Middle frontal gyrus (tissue), 1 donor: ENCODE results near the gene SLC39A1.
"Not testable (repeated sequence)": the region's sequence is repeated elsewhere in the genome, so short reads cannot be mapped to it uniquely, and the experiment has no call there.

Experiments
- DNase-seq: peaks from one replicate; pipeline ENCODE4 v3.0.0-alpha.2; 2015; ENCODE audit warnings: low spot score; ENCODE audit errors: extremely low spot score

The SLC39A1 gene, protein sequence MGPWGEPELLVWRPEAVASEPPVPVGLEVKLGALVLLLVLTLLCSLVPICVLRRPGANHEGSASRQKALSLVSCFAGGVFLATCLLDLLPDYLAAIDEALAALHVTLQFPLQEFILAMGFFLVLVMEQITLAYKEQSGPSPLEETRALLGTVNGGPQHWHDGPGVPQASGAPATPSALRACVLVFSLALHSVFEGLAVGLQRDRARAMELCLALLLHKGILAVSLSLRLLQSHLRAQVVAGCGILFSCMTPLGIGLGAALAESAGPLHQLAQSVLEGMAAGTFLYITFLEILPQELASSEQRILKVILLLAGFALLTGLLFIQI

DNA sequence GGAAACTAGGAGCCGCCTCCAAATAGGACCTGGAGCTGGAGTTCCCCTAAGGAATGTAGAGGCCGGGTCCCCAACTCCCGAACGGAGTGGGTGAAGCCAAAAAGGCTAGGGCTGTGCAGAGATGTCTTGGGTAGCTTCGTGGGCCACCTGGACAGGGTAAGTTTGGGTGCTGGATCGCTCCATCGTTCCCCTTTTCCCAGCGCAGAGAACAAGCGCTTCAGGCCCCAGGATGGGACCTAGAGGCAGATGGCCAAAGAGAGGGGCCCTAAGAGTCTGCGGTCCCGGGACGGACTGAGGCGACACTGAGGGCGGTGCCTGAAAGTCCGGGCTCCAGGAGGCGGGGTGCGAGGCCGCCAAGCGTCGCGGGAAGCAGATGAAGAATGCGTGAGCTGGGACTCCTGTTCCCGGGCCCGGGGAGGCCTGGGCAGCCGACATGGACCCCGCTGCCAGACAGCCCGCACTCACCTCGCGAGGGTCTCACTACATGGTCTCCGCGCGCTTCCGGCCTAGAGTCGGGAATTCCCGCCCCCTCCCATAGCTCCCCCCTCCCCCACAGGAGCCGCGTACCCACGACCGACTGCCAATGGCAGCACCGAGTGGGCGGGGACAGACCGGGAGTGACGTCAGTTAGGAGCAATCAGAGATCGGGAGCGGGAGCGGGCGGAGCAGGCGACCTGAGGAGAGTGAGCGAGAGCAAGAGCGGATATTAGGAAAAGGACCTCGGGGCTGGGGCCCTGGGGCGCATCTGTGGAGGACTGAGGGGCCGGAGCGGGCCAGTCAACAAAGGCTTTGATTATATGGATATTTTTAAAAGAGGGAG, at the start of gene SLC39A1:
SLC39A1 (minus strand) TSS at position 508 of the 820 bp plus-strand sequence. CDS start 822 bp downstream, outside the sequence.
- DNase-seq = peak; percentile 96

DNA sequence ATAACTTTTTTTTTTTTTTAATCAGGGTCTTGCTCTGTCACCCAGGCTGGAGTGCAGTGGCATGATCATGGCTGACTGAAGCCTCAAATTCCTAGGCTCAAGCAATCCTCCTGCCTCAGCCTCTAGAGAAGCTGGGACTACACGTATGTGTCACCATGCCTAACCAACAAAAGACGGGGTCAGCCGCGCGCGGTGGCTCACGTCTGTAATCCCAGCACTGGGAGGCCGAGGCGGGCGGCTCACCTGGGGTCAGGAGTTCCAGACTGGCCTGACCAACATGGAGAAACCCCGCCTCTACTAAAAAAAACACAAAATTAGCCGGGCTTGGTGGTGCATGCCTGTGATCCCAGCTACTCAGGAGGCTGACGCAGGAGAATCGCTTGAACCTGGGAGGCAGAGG, 49.2 kb upstream of the SLC39A1 start:
- not testable (repeated sequence) for DNase-seq

DNA sequence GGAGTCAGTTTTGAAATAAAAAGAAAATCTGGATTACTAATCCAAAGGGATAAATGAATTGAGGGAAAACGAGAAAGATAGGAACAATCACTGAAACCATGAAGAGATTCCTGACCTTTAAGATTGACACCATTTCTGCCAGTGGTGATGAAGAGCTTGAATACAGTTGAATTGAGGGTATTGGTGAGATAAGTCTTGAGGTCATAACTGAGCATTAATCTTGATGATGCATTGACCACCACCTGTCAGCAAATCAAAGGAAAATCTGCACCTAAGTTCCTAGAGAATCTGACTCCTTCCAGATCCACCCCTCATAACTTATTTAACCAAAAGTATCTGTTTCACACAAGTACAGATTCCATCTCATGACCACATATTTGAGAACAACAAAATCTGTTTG, 48.8 kb upstream of the SLC39A1 start:
- no peak for DNase-seq

DNA sequence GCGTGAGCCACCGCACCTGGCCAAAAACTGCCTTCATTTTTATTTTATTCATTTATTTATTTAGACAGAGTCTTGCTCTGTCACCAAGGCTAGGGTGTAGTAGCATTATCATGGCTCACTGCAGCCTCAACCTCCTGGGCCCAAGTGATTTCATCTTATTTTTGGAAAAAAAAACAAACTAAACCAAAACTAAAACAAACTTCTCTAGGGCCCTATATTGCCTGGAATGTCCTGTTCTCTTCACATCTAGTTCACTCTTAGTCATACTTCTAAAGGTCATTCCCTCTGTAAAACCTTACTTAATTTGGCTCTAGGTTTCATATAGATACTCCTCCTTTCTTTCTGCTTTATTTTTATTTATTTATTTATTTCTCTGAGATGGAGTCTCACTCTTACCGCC, 42.8 kb upstream of the SLC39A1 start:
- DNase-seq = no peak

DNA sequence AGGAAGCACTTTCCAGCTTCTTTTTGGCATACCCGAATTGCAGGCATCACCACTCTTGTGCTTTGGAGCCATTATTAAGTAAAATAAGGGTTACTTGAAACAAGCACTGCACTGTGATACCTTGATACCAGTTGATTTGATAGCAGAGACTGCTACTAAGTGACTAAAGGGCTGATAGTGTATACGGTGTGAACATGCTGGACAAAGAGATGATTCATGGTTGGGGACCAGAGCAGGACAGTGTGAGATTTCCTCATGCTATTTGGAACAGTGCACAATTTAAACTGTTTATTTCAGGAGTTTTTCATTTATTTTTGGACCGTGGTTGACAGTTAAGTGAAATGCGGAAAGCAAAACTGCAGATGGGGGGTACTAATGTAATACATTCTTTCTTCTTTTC, 37.1 kb upstream of the SLC39A1 start:
- DNase-seq = no peak

DNA sequence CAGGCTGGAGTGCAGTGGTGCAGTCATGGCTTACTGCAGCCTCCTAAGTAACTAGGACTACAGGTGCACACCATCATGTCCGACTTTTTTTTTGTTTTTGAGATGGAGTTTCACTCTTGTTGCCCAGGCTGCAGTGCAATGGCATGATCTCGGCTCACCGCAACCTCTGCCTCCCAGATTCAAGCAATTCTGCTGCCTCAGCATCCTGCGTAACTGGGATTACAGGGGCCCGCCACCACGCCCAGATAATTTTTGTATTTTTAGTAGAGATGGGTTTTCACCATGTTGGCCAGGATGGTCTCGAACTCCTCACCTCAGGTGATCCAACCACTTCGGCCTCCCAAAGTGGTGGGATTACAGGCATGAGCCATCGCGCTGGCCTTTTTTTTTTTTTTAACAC, 33.5 kb upstream of the SLC39A1 start:
- not testable (repeated sequence) for DNase-seq

DNA sequence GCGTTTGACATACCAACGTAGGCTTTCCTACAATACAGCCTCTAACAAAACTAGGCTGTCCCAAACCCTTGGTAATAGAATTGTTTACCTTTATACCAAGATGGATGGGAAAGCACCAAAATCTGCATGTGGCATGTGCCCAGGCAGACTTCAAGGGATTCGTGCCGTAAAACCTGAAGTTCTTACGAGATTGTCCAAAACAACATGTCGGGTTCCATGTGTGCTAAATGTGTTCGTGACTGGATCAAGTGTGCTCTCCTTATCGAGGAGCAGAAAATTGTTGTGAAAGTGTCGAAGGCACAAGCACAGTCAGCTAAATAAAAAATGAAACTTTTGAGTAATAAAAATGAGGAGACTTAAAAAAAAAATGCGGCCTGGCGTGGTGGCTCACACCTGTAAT, 32.3 kb upstream of the SLC39A1 start:
- DNase-seq = no peak

DNA sequence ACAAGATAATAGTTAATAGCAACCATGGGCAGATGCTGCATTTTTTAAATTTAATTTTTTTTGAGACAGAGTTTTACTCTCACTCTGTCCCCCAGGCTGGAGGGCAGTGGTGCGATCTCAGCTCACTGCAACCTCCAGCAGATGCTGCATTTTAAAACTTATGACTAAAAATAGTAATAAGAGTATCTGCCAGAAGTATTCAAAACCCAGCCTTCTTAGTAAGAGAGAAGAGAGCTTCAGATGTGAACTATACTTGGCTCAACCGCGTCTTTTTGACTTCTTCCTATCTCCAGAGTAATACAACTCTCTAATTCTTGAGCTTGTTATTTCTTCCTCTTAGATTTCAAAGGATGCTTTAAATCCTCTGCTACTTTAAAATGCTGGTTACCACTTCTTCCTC, 31.9 kb upstream of the SLC39A1 start:
- no peak for DNase-seq

DNA sequence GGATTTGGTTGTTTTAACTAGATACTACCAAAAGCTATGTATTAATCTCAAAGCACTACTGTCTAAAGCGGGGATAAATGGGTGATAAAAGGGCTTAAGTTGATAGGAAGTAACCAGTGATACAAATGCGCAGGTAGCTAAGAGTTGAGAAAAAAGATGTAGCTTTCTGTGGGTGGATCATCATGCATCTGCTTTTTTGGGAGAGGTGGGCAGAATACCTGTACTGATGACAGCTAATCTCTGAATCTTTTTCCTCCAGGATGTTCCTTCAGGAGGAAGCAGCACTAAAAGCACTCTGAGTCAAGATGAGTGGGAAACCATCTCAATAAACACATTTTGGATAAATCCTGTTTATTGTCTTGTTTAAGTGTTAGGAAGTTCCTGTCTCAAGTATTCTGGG, 28.5 kb upstream of the SLC39A1 start:
- no peak for DNase-seq

DNA sequence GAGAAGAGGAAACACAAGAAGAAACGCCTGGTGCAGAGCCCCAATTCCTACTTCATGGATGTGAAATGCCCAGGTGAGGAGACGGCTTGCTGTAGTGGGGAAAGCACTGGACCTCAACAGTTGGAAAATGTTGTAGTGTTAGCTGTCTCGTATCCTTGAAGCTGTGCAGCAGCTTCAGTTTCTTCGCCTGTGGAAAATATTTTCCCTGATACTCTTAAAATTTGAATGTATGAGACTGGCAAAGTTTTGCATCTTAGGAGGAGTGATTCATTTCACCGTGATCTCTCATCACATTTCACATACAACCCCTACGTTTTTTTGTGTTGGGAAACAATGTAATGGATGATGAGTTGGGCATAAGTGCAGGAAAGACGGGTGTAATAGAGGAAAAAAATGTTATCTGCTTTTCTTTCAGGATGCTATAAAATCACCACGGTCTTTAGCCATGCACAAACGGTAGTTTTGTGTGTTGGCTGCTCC, 27.9 kb upstream of the SLC39A1 start:
- no peak for DNase-seq

DNA sequence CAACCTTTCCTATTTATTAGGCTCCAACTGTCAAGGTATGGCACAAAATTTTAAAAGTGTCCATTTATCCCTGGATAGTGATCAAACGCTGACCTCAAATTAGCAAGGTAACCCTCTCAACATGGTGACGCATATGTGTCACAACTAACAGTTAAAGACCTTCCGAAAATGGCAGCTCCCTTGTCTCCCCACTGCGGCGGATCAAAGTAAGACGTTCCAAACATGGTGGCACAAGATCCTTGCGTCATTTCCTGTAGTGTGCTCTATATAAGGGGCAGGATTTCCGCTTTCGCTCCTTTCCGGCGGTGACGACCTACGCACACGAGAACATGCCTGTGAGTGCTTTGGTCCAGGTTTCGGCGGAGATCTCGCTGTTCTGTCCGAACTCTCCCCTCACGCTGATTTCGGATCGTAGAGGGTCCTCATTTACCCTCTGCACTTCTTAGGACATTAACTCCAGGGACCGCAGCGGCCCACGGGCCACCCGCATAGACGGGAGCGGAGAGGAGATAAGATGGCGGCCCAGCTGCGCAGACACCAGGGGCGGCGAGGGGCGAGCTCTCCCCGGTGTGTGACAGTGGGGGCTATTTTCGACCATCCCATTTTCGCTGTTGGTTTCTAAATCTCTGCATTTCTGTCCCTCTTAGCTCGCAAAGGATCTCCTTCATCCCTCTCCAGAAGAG, 27.3 kb upstream of the SLC39A1 start, which contains the start of gene RPS27:
RPS27 (plus strand) TSS at position 295 of the 683 bp plus-strand sequence; CDS start at position 330, 35 bp downstream.
- DNase-seq = peak; percentile 92

DNA sequence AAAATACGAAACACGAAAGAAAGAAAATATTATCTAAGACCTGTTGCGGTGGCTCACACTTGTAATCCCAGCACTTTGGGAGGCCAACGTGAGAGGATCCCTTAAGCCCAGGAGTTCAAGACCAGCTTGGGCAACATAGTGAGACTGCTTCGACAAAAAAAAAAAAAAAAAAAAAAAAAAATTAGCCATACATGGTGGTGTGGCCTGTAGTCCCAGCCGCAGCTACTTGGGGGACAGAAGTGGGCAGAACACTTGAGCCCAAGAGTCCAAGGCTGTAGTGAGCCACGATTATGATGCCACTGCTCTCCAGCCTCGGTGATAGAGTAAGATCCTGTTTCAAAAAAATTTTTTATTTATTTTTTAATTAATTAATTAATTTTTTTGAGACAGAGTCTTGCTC, 24.3 kb upstream of the SLC39A1 start:
- DNase-seq = no peak

DNA sequence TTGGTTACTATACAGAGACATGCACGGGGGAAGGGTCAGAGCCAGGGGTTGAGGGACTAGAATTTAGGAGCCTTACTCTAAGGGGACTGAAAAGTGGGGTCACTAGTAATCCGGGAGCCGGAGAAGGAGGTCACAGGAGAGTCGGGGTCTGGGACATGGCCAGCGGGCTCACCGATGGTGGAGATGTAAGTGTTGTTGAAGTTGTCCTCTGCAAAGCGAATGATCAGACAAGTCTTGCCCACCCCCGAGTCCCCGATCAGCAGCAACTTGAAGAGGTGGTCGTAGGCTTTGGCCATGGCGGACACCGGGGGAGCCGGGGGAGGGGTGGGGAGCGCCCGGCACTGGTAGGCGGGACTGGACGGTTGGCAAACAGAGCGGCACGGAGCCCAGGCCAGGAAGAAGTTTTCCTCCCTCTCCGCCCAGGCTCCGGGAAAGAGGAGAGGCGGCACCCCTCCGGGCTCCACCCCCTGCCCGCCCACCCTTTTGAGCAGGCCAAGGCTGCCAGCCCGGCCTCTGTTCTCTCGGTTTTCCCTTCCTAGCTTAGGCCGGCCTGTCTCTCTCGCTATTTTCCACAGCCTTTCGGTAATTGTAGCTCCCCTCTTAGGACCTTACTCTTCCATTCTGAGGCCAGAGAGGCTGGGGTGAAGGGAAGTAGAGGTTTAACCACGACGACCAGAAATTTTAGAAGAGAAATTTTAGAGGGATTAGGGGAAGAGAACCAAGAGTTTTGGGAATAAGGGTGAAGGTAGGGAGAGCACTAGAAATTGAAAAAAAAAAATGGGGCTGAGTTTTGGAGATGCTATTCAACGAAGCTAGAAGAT, 22.8 kb upstream of the SLC39A1 start, which contains the start of gene RAB13:
RAB13 (minus strand) TSS at position 399 of the 821 bp plus-strand sequence; CDS start at position 296, 103 bp downstream.
- DNase-seq = no peak

DNA sequence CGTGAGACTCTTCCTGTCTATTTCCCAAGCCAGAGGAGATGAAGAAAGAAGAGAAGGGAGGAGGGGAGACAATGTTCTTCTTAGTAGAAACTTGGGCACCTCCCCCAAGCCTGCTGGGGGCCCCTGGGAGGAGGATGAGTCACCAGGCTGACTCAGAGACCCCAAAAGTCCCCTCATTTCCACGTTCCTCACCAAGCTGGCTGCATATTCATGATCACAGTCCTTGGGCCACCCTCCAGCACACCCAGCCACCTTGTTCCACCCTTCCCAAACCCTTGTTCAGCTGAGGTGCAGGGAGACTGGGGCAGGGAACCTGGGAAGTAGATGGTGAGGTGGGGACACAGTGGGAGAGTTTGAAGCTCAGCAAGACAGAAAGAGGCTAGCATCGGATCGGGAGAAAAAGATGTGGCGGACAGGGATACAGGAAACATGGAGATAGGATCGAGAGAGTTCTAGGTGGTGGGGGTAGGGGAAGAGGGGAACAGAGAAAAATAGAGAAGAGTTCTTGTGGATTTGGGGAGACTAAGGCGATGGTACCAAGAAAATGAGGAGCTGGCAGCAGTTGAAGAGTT, 22.1 kb upstream of the SLC39A1 start:
- DNase-seq = no peak

DNA sequence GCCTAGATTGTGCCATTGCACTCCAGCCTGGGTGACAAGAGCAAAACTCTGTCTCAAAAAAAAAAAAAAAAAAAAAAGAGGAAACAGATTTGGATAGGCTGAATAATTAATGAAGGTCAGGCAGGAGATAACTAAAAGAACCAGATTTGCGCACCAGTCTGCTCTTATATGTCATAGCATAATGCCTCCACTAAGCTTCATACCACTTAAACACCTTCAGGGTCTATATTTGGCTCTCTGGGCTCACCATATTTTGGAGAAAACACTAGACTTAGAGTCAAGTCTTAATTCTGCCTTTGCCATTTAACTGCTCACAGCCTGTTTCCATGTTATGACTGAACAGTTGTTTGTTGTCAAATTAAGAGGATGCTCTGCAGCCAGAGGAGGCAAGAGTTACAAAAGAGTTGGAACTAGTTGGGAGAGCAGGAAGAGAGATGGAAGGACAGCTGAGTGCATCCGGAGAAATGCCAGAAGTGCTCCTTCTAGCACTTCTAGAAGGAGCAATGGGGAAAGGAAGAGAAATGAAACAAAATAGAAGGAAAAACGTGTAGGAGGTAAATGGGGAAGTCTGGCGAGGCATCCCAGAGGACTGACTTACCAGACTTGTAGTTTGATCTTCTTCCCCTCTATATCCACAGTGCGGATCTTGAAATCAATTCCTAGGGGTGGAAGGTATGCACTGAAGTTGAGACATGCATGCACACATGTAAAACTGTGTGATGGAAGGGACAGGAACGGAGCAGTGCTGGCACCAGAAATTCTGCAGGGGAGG, 21.0 kb upstream of the SLC39A1 start:
- no peak for DNase-seq

DNA sequence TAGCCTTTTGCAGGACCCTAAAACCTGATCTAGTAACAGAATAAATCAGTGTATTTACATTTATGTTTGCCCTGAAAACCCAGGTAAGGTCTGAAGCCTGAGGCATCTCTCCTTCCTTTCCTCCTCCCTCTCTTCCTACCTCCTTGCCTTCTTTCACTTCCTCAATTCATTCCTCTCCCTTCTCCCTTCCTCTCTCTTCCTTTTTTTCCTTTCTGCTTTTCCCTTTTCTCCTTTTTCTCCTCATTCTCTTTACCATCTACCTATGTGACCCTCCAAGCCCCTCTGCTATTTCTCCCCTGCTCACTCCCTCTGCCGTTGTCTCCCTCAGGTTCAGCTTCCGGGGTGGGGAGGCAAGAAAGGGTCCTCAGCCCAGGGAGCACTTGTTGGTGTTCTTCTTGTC, 18.4 kb upstream of the SLC39A1 start:
- DNase-seq = not testable (repeated sequence)

DNA sequence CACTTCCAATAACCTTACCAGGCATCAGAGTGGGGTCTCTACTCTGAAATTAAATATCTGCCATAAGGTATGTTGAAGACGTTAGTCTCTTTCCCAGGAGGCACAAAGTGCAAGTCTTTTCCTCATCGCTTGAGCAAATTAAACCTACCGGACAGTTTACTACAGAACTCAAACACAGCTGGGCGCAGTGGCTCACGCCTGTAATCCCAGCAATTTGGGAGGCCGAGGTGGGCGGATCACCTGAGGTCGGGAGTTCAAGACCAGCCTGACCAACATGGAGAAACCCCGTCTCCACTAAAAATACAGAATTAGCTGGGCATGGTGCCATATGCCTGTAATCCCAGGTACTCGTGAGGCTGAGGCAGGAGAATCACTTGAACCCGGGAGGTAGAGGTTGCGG, 15.8 kb upstream of the SLC39A1 start:
- DNase-seq = not testable (repeated sequence)

DNA sequence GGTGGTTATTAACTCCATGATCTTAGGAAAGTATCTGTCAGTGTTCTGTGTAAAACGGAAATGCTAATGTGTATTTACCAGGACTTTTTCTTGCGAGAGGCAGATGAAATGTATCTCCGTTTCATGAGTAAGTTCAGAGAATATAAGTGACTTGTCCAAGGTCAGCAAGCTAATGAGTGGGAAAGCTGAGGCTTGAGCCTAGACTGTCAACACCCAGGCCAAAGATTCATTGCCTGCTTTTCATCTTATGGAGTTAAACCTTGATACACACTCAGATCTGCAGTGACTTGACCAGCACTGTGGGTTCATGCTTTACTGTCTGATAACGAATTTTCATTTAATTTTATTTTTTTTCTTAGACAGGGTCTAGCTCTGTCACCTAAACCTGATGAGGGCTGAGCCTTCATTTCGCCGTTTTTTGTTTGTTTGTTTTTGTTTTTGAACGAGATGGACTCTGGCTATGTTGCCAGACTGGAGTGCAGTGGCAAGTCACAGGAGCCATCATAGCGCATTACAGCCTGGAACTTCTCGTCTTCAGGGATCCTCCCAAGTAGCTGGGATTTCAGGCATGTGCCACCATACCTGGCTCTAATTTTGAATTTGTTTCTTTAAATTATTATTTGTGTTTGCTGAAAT, 15.1 kb upstream of the SLC39A1 start:
- no peak for DNase-seq
